Islet precursor cell (in vitro differentiated cells): ENCODE results near the gene AADACL4.
A peak's percentile ranks its signal among the peaks of the same experiment; 100 is the strongest.
"Not testable (repeated sequence)": the region's sequence is repeated elsewhere in the genome, so short reads cannot be mapped to it uniquely, and the experiment has no call there.

Experiments
- DNase-seq: peaks from one replicate; pipeline ENCODE4 v3.0.0-alpha.2; 2018

AADACL4 gene

DNA sequence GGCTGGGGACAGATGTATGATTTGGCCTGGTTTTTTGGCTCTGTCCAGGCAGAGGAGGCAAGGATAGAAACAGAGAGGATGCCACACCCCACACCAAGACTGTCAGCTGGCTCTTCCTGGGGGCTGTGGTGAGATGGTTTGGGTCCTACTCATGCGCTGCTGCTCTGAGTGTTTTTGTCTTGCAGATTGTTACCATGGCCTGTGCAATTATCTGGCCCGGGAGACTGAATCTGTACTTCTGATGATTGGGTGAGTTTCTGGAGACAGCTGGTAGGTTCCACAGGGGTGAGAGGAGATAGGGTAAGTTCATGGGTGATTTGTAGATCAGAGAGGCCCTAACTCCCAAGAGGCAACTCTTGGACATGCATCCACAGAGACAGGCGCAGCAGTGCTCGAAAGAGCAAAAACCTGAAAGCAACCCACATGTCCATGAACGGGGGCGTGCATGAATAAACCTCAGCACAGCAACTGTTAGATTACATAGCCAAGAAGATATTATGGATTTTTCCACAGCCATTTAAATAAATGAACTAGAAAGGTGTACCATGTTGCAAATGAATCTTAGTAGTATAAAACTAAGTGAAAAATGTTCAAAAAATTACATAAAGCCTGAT, 17.8 kb downstream of the AADACL4 start:
- no peak for DNase-seq

DNA sequence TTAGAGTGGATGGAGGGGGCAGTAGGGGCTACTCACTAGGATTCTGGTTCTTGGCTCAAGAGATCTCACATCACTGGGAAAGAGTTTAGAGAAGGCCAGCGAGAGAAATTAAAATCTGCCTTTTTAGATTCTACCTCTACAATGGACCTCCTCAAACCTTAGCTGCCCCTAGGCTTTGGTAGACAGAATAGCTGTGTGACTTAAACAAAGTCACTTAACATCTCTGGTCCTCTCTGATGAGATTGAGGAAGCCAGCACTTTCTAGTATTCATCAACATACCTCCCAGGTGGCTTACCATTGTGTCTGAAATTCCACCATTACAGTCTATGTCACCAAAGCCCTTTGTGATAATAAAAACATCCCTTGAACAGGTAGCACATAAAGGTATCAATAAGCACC, 18.7 kb downstream of the AADACL4 start:
- no peak for DNase-seq

DNA sequence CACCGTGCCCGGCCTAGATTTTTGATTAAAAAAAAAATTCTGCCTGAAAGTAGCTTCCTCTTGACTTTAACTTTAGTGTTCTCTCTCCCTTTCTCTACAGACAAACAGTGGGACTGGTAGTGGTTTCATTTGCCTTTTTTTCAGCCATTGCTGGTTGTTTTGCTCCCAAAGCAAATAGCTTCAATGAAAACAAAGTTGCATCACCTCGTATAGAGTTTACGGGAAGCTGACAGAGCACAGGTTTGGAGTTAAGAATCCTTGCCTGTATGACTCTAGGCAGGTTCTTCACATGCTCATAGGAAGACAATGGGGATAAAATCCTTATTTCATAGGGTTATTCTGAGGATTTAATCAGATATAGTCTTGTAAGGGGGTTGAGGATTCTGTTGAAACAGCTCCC, 21.6 kb downstream of the AADACL4 start:
- DNase-seq, result no peak

DNA sequence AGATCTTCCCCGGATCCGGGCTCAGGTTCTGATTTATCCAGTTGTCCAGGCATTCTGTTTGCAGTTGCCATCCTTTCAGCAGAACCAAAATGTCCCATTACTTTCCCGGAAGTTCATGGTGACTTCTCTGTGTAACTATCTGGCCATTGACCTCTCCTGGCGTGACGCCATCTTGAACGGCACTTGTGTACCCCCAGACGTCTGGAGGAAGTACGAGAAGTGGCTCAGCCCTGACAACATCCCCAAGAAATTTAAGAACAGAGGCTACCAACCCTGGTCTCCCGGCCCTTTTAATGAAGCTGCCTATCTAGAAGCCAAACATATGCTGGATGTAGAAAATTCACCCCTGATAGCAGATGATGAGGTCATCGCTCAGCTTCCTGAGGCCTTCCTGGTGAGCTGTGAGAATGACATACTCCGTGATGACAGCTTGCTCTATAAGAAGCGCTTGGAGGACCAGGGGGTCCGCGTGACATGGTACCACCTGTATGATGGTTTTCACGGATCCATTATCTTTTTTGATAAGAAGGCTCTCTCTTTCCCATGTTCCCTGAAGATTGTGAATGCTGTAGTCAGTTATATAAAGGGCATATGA, 22.4 kb downstream of the AADACL4 start:
- DNase-seq, result no peak

DNA sequence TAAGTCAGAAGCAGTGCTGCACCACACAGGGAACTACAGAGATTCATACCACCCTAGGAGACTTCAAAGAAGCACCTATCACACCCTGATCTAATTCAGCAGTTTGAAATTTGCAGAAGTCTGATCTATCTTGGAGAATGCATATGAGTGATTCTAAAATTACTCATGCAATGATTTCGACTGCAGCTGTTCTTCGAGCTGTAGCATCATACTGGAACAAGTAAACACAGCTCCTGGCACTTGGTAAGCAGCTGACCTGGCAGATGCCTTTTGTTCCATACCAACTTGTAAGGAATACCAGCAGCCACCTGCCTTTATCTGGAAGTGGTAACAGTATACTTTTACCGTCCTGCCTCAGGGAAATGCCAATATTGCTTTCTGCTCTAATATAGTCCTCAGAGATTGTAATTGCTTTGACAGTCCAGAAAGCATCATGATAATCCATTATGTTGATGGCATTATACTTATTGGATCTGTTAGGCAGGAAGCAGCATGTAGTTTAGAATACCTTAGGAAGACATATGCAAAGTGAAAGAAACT, 25.7 kb downstream of the AADACL4 start:
- DNase-seq, result no peak

DNA sequence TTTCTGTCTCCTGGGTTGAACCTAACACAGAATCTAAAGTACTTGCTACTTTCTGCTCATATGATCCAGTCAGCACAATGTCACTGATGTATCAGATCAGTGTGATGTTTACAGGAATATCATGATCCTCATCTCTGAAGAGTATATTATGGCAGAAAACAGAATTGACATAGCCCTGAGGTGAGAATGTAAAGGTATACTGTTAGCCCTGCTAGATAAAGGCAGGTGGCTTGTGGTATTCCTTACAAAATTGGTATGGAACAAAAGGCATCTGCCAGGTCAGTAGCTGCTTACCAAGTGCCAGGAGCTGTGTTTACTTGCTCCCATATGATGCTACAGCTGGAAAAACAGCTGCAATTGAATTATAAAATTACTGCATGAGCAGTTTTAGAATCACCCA, 30.5 kb downstream of the AADACL4 start:
- DNase-seq, result no peak

DNA sequence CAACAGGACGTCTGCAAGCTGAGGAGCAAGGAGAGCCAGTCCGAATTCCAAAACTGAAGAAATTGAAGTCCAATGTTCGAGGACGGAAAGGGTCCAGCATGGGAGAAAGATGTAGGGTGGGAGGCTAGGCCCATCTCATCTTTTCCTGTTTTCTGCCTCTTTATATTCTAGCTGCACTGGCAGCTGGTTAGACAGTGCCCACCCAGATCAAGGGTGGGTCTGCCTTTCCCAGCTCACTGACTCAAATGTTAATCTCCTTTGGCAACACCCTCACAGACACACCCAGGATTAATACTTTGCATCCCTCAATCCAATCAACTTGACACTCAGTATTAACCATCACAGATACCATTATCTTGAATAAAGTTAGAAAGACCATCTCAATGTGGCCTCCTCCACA, 32.2 kb downstream of the AADACL4 start:
- not testable (repeated sequence) for DNase-seq

DNA sequence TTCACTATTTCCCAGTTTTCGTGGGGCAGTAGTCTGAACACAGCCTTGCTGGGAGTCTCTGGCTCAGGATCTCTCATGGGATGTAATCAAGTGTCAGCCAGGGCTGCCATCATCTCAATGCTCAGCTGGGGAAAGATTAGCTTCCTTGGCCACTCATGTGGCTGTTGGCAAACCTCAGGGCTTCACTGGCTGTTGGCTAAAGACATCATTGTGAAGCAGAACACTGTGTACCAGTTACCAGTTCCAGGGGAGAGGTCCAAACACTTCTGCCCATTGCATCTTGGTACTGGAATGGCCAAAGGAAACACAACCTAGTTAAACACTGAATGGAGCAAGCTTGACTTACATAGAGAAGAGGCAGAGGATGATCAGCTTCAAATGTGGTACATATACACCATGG, 33.7 kb downstream of the AADACL4 start:
- no peak for DNase-seq

DNA sequence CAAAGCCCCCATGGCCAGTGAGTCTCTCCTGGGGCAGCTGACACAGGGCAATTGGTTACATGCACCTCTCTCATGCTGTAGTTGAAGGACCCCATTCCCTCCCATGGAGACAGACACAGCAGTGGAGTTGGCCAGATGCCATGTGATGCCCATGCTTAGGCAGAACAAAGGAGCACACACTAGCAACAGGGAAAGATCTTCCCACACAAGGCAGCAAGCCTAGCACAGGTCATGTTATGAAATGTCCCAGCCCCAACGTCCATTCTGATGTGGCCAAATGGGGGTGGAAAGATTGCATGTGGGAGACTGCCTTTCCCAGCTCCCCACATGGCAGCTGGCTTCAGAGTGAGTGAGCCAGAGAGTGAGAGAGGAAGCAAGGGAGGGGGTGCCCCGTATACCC, 34.5 kb downstream of the AADACL4 start:
- DNase-seq, result no peak

DNA sequence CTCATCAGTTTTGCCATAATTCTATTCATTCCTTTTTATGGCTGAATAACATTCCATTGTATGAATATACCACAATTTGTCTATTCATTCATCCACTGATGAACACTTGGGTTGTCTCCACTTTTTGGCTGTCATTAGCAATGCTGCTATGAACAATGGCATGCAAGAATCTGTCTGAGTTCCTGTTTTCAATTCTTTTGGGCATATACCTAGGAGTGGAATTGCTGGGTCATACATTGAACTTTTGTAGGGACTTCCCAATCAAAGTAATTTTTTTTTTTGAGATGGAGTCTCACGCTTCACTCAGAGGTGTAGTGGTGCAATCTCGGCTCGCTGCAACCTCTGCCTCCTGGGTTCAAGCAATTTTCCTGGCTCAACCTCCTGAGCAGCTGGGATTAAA, 34.9 kb downstream of the AADACL4 start:
- no peak for DNase-seq

DNA sequence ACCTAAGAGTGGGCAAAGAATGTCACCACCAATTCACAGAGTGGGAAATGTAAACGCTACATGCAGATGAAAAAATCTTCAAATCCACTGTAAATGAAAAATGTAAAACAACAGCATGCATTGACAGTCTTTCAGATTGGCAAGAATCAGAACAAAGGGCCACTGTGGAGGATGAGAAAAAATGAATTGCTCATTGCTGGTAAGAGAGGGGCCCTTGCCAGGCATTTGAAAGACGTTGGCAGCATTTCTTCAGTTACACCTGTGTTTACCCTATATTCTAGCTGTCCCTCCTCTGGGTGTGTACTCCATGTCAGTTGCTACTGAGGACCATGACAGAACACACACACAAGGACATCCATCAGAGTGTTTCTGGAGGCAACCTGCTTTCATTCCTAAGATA, 46.3 kb downstream of the AADACL4 start:
- DNase-seq, result no peak

DNA sequence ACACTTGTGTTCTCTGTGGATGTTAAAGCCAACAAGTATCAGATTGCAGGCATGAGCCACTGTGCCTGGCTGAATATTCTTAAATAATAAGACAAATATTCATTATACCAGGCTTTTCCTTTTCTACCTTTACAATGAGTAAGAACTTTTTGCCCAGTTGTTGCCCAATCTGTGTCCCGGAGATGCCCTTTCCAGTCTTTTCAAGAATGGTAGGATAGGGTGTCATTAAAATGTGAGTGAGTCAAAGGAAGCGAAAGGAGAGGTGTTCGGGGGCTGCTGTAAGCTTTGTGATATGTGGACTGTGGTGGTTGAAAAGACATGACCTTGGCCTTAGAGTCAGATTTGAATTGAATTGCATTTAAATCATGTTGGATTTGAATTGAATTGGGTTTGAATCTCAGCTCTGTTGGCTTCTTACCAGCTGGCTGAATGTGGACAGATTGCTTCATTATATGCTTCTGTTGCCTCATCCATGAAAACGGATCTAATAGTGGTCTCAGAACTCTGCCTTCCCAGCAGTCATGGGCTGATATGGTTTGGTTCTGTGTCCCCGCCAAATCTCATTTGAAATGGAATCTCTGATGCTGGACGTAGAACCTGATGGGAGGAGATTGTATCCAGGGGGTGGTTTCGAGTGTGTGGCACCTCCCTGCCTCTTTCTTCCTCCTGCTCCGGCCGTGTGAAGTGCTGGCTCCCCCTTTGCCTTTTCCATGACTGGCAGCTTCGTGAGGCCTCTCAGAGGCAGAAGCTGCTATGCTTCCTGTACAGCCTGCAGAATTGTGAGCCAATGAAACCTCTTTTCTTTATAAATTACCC, 49.3 kb downstream of the AADACL4 start:
- DNase-seq, result no peak

DNA sequence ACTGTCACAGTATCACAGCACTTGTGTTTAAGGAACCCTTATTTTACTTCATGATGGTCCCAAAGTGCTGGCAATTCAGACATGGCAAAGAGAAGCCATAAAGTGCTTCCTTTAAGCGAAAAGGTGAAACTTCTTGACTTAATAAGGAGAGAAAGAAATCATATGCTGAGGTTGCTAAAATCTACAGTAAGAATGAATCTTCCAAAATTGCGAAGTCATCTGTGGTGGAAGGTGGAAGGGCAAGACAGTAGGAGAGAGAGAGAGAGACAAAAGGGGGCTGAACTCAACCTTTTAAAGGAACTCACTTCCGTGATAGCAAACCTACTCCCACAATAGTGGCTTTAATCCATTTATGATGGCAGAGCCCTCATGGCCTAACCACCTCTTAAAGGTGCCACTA, 52.8 kb downstream of the AADACL4 start:
- DNase-seq, result no peak

DNA sequence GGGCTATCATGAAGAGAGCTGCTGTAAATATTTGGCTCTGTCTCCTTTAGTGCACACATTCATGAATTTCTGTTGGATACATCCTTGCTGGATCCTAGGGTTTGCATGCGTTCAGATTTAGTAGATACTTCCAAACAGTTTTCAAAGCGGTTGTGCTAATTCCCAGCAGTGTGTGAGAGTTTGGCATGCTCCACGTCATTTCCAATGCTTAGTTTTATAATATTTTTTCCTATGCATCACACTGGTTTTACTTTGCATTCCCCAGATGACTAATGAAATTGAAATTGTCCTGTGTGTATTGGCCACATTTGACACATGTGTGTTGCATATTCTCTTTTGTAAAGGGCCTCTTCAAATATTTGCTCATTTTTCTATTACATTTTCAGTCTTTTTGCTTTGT, 53.5 kb downstream of the AADACL4 start:
- no peak for DNase-seq

DNA sequence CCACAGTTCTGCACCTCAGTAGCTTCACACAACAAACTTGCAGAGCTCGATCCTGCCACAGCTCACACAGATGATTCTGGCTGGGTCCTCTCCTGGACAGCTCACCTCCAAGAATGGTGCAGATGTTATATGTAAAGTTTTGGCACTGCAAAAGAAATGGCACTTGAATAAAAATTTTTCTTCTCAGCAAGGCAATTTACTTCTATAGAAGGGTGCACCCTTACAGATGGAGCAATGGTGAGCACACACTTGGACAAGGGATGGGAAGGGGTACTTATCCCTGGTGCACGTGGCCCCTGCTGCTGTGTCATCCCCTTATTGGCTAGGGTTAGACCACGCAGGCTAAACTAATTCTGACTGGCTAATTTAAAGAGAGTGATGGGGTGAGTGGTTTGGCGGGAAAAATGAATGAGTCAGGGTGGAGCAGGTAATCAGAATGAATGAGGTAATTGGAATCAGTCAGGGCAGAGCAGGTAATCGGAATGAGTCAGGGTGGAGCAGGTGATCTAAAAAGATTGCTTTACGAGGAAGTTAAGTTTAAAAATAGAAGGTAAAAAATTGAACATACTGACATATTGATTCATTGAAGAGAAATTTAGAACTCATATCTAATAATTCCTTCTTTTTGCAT, 60.1 kb downstream of the AADACL4 start:
- no peak for DNase-seq

DNA sequence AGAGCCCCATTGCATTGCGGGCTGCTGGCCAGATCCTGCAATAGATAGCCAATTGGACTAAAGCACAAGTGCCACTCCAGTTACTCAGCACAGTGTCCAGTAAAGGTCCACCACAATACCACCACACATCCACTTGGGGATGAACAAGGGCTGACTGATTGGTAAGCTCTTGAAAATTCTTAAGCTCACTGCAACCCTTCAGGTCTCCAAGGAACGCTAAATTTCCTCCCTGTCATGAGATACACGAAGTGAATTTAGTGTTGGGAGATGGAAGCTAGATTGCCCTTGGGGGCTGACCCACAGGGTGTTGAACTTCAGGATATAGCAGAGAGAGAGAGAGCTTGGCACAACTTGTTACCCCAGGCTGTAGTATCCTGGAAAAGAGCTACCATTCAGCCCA, 62.2 kb downstream of the AADACL4 start:
- DNase-seq, result no peak

DNA sequence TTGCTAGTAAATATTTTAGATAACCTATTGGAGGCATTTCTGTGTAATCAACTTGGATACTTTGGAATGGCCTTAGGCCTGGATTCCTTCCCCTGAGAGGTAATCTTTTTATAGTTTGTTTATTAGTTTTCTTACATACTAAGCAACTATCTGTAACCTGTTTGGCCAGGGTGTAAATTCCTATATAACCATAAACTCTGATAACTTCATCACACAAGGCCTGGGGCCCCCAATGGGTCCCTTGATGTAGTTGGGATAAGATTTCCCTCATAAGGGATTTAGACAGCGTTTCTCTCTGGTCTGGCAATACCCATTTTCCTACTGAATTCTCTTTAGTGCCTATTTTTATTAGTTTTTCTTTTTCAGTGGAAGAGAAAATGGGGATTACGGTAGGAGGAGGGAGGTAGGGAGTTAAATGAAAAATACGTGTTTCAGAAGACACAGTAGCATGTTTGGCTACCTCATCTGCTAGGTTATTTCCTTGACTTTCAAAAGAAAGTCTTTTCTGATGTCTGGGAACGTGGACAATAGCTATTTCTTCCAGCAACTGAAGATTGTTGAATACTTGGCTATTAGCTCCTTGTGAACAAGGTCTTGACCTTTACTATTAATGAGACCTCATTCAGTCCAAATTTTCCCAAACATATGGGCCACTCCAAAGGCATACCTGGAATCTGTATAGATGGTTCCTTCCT, 64.7 kb downstream of the AADACL4 start:
- peak; percentile 25 for DNase-seq

DNA sequence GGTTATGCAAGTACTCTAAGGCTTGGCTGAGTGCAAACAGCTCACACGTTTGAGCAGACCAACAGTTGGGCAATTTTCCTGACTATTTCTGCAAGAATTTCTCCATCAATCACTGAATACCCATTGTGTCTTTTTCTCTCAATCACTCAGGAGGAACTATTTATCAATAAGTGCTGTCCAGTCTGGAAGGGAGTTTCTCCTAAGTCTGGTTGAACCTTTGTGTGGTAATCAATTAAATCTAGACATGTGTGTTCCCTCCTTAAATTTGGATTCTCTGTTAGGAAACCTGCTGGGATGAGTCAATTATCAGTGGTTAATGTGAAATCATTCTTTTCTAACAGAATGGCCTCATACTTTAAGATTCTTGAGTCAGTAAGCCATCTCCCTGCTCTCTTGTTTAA, 65.2 kb downstream of the AADACL4 start:
- DNase-seq, result peak; percentile 28

DNA sequence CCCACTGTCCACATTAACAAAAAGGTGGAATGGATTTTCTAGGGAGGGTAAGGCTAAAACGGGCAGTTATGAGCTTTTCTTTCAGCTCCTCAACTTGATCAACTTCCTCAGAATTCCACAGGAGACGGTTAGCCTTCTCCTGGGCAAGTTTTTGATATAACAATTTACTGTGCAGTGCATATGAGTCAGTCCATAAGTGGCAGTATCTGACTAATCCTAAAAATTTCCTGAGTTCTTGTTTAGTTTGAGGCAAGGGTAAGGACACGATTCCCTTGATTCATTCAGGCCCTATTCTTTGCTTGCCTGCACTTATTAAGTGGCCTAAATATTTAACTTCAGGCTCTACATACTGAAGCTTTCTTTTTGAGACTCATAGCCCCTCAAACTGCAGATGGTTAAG, 65.8 kb downstream of the AADACL4 start:
- DNase-seq, result peak; percentile 26

DNA sequence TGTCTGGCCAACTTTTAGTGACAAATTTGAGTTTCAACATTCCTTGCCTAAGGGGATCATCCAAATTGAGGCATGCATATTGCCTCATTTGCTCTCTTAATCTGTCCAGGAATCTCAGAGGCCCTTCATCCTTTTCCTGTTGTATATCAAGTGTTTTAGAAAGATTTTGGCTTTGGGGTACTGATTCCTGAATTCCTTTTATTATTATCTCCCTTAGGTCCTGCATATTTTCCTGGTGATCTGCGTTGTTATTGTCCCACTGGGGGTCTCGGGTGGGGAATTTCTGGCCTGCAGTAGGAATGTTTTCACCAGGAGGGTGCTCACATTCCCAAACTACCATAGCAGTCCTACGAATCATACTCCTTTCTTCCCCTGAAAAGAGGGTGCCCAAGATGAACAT, 67.7 kb downstream of the AADACL4 start:
- DNase-seq, result peak; percentile 56

DNA sequence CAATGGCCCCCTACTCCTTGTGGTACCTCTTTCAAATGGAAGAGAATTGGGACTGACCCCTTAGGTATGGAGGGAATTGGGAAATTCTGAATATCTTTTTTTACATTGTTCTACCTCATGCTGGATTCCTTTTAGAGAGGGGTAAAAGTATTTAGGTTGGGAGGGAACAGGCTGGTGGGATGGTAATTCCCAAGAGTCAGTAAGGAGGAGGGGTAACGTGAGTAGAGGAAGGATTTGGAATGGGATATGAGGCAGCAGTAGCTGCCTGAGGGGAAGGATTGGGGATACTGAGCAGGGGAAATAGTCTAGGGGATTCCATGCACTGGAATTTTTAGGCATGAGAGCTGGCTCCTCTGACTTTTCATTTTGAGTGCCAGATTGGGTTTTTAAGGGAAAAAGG, 68.2 kb downstream of the AADACL4 start:
- DNase-seq, result peak; percentile 45

DNA sequence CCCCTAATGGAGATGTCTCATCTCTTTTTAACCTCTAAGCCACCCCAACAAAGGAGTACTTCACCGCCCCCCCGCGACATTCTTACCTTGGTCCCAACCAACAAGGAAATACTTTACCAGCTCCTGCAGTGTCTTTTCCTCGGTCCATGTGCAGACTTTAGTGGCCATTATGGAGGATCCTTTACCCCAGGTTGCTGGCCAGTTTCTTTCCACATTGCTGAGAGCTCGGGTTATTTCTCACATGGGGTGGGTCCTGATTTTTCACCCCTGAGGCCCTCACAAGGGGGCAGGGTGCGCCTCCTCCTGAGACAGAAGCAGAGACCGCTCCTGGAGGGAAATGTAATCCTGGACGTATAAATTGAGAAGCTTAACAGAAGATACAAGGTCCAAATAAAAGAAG, 69.0 kb downstream of the AADACL4 start:
- DNase-seq, result peak; percentile 48

DNA sequence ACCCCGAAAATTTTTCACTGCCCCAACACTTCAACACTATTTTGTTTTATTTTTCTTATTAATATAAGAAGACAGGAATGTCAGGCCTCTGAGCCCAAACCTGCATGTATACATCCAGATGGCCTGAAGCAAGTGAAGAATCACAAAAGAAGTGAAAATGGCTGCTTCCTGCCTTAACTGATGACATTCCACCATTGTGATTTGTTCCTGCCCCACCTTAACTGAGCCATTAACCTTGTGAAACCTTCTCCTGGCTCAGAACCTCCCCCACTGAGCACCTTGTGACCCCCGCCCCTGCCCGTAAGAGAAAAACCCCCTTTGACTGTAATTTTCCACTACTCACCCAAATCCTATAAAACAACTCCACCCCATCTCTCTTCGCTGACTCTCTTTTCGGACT, 69.8 kb downstream of the AADACL4 start:
- peak; percentile 19 for DNase-seq
